D721Med (cell line): ENCODE results near the gene DHX36.

Source experiments
- DNase-seq: peaks from one replicate; pipeline ENCODE4 v3.0.0; 2011; ENCODE audit warnings: low spot score; ENCODE audit not compliant: insufficient read length
- FAIRE-seq: peaks from 2 replicates; lab custom pipeline; 2011; peaks lifted over from hg19 to GRCh38; lab: Jason Lieb, UNC
- TF ChIP-seq, protein P1 (sequence below): IDR thresholded peaks from 2 replicates; pipeline ENCODE4 v1.5.1; 2012; ENCODE audit warnings: mild to moderate bottlenecking, control low read depth; ENCODE audit not compliant: insufficient read depth; ENCODE audit errors: missing control alignments

DHX36 gene

DNA sequence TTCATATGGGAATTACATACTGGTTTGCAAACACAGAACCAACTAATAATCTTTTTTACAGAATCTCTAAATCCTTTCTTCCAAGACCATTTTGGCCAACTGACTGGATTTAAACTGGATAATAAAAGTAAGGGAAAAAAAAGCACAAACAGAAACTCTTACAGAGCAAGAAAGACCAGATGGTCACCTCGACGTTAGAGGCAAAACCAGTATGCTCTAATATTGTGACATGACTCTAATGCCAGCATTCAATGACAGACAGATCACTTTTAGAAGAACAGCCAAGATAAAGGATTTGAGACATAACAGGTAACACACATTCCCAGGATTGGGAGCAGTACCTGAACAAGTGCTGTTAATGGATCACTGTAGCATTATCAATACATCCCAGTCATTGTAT, 50.9 kb downstream of the DHX36 start:
- no peak for FAIRE-seq
- TF ChIP-seq, protein P1, sequence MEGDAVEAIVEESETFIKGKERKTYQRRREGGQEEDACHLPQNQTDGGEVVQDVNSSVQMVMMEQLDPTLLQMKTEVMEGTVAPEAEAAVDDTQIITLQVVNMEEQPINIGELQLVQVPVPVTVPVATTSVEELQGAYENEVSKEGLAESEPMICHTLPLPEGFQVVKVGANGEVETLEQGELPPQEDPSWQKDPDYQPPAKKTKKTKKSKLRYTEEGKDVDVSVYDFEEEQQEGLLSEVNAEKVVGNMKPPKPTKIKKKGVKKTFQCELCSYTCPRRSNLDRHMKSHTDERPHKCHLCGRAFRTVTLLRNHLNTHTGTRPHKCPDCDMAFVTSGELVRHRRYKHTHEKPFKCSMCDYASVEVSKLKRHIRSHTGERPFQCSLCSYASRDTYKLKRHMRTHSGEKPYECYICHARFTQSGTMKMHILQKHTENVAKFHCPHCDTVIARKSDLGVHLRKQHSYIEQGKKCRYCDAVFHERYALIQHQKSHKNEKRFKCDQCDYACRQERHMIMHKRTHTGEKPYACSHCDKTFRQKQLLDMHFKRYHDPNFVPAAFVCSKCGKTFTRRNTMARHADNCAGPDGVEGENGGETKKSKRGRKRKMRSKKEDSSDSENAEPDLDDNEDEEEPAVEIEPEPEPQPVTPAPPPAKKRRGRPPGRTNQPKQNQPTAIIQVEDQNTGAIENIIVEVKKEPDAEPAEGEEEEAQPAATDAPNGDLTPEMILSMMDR = no peak
- DNase-seq = no peak

GRCh38 chr3:154254527-154254926, 69.8 kb downstream of the DHX36 start:
- DNase-seq = no peak
- no peak for FAIRE-seq
- TF ChIP-seq, protein P1 = no peak

DNA sequence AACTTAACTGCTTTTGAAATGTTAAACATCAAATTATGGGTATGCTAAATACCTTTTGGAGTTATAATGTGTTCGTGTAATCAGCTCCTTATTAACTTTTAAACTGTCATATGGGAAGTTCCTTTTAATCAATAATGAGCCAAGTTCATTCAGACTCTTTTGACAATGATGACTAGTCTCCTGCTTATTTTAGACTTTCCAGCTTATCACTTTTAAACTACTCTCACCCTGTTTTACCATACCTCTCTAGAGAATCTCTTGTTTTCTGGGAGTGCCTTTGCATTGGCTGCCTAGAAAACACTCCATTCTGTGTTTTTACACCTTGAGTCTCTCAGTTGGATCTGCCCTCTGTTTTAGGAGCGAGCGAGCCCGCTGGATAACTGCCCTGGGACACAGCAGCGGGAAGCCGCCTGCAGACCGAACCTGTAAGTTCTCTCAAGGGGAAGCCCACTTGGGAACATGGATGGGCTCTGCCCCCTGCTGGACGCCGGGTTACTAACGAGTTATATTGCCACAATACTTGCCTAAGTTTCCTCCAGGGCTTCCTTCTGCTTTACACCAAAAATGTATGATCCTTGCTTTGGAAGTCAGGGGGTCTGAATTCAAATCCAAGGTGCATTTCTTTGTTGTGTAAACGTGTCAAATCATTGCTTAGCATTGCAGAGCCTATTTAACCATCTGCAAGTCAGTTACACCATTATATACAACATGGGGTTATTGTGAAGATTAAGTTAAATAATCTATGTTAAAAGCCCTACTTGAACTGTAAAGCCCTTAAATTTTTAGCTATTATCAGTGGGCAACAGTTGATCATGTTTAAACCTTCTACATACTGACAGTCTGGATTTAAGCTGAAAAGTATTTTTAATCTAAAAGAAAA, 71.3 kb downstream of the DHX36 start:
- FAIRE-seq = peak; percentile 58
- peak; percentile 48 for DNase-seq
- TF ChIP-seq, protein P1 = peak; percentile 83

DNA sequence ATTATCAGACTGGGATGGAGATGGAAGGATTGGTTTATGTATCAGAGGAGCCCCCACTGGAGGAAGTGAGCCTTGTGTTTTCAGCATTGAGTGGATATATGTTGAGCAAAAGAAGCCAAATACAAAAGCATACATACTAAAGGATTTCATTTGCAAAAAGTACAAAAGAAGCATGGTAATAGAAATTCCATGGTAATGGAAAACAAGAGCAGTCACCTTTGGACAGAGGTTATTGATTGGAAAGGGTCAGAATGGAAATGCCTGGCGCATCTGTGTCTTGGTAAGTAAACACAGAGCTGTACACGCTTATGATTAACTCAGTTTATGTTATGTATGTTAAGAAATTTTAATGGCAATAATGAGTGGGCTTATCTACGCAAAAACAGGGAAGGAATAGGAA, 72.7 kb downstream of the DHX36 start:
- DNase-seq (no peak), FAIRE-seq (no peak)
- TF ChIP-seq, protein P1 = no peak

- TF ChIP-seq, protein P1 = no peak
- FAIRE-seq (no peak), DNase-seq (no peak)
These were observed 74.0 kb downstream of the DHX36 start for GRCh38 chr3:154250291-154250690.

DNA sequence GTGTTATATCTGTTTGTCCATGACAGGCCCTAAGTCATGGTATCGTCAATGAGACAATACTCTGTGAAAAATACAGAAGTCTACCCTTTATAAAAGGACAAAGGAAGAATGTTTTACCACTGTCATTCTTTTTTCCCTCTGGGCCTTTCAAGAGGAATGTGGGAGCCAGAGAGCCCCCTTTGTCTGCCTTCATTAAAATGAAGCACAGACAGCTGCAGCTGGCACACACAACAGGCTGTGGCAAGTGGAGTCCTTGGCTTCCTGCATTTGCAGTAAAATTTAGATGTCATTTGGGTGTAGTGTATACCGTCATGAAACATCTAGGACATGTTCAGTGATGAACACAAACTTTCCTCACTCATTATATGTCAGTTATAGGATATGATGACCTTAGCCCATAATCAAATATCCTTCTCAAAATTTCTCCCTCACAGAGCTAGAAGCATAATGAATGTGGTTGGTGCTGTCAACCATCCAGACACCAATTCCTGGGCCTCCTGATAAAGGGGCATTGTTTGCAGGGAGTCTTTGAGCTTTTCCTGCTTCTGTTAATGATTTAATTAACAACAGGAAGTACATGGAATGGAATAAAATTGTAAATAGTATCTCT, 76.4 kb downstream of the DHX36 start:
- no peak for DNase-seq
- TF ChIP-seq, protein P1 = no peak
- FAIRE-seq = no peak

- TF ChIP-seq, protein P1 = no peak
- FAIRE-seq = no peak
- no peak for DNase-seq
These were observed 79.6 kb downstream of the DHX36 start for GRCh38 chr3:154244644-154245043.
